Measurements from ENCODE around the gene RSPH6A.

The RSPH6A gene

DNA sequence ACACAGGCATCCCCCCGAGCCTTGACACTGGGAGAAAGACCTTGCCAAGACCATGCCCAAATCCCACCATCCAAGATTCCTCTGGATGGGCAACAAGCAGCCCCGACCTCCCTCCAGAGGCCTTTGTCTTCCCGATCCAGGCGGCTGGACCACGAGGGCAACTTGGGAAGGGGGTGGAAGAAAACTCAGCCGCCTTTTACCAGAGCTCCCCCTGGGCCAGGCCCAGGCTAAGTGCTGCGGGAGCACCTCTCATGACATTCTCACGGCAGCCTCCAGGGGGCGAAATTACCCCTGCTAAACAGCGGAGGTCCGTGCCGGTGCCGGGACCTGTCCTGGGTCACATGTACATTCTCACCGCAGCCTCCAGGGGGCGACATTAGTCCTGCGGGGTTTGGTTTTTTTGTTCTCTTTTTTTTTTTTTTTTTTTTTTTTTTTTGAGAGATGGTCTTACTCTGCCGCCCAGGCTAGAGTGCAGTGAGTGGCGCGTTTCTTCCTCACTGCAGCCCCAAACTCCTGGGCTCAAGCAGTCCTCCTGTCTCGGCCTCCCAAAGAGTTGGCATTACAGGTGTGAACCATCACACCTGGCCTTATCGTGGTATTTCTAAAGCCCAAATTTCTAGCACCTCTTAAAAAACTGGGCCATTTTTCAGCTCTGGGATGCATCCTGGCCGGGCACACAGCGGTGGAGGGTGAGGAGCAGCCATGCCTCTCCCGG is 2.1 kb upstream of the RSPH6A start:
- Histone ChIP-seq H3K4me3 (ENCODE audit: low read depth in 1 of 2, low read length in 2 of 2) (no peak overlapping the region), H3K36me3 (ENCODE audit: control insufficient read depth in 1 of 2, insufficient read depth in 2 of 2, low read length in 2 of 2) (peaks cover 9 to 27% of the 10 kb centered on the region in 2 donors), H3K9ac (ENCODE audit: low read depth in 1 of 2, low read length in 2 of 2) (no peak overlapping the region), H3K4me1 (ENCODE audit: control insufficient read depth in 1 of 2, insufficient read depth in 2 of 2, low read length in 2 of 2) (no peaks in the 10 kb centered on the region), H3K27me3 (ENCODE audit: control insufficient read depth in 1 of 2, insufficient read depth in 2 of 2, low read length in 2 of 2) (no peaks in the 10 kb centered on the region), H3K27ac (ENCODE audit: low read depth, low read length) (no peak overlapping the region), H3K9me3 (ENCODE audit: control insufficient read depth in 1 of 2, low read length in 2 of 2) (no peaks in the 10 kb centered on the region)

- no peak overlapping the region for H3K9ac ChIP-seq (ENCODE audit: low read depth in 1 of 2, low read length in 2 of 2)
- no peak overlapping the region for H3K27ac ChIP-seq (ENCODE audit: low read depth, low read length)
- H3K4me3 ChIP-seq (ENCODE audit: low read depth in 1 of 2, low read length in 2 of 2), result no peak overlapping the region
Measured at GRCh38 chr19:45816236-45817009, 1.3 kb upstream of the RSPH6A start.

DNA sequence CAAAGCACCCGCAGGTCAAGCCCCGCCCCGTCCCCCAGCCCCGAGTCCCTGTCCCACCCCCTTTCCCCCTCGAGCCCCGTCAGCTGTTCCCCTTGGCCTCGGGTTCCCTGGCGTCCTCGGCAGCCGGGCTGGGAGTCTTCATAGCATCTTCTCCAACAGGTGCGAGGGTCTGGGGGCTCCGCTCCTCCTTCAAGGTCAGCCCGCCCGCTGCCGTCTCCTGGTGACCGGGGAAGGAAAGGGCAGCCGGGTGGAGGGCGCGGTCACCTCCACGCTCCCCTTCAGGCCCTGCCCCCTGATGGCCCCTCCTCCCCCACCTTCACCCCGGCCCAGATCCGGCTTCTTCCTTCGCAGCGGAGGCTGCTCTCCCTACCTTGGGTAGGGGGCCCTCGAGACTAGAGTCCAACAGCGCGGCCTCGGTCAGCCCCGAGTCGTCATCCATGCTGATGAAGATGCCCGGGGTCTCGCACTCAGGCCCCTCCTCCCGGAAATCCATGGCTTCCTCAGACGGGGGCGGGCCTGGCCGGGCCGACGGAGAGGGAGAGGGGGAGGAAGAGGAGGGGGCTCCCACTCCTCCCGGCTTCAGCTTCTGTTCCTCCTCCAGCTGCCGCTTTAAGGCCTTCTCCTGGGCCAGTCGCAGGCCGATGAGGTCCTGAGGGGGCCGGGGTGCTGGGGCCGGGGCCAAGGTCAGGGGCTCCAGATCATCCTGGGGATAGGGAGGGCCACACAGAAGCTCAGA is 541 bp upstream of the RSPH6A start:
- Histone ChIP-seq H3K9ac (ENCODE audit: low read depth in 1 of 2, low read length in 2 of 2) (no peak overlapping the region), H3K27me3 (ENCODE audit: control insufficient read depth in 1 of 2, insufficient read depth in 2 of 2, low read length in 2 of 2) (no peaks in the 10 kb centered on the region), H3K36me3 (ENCODE audit: control insufficient read depth in 1 of 2, insufficient read depth in 2 of 2, low read length in 2 of 2) (peaks cover 9 to 15% of the 10 kb centered on the region in 2 donors), H3K4me3 (ENCODE audit: low read depth in 1 of 2, low read length in 2 of 2) (no peak overlapping the region), H3K27ac (ENCODE audit: low read depth, low read length) (no peak overlapping the region), H3K4me1 (ENCODE audit: control insufficient read depth in 1 of 2, insufficient read depth in 2 of 2, low read length in 2 of 2) (no peaks in the 10 kb centered on the region), H3K9me3 (ENCODE audit: control insufficient read depth in 1 of 2, low read length in 2 of 2) (no peaks in the 10 kb centered on the region)

More at GRCh38 chr19:45816236-45817009, 1.3 kb upstream of the RSPH6A start:
- Histone ChIP-seq H3K4me1 (ENCODE audit: control insufficient read depth in 1 of 2, insufficient read depth in 2 of 2, low read length in 2 of 2) (no peaks in the 10 kb centered on the region), H3K9me3 (ENCODE audit: control insufficient read depth in 1 of 2, low read length in 2 of 2) (no peaks in the 10 kb centered on the region), H3K27me3 (ENCODE audit: control insufficient read depth in 1 of 2, insufficient read depth in 2 of 2, low read length in 2 of 2) (no peaks in the 10 kb centered on the region), H3K36me3 (ENCODE audit: control insufficient read depth in 1 of 2, insufficient read depth in 2 of 2, low read length in 2 of 2) (peaks cover 9 to 22% of the 10 kb centered on the region in 2 donors)

- no peak overlapping the region for H3K9ac ChIP-seq (ENCODE audit: low read depth in 1 of 2, low read length in 2 of 2)
Measured at GRCh38 chr19:45814166-45814780, 835 bp downstream of the RSPH6A start.

DNA sequence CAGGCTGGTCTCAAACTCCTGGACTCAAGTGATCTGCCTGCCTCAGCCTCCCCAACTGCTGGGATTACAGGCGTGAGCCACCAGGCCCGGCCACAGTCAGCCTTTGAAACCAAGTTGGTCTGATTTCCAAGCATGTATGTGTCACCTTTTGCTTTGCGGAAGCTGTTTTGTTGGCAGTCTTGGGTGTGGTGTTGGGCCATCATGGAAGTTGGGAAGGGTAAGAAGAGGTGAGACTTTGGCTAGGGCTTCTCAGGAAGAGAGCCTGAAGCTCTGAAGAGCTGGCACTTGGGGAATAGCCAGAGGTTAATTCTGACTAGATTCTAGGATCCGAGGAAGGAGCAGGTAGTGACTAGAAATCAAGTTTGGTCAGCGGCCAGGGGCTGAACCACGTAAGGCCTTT is 2.8 kb downstream of the RSPH6A start:
- H3K4me1 ChIP-seq (ENCODE audit: control insufficient read depth in 1 of 2, insufficient read depth in 2 of 2, low read length in 2 of 2), result peaks cover 3 to 4% of the 10 kb centered on the region in 2 donors
- H3K27ac ChIP-seq (ENCODE audit: low read depth, low read length), result no peak overlapping the region
- H3K9ac ChIP-seq (ENCODE audit: low read depth in 1 of 2, low read length in 2 of 2), result no peak overlapping the region
- no peaks in the 10 kb centered on the region for H3K9me3 ChIP-seq (ENCODE audit: control insufficient read depth in 1 of 2, low read length in 2 of 2)
- H3K4me3 ChIP-seq (ENCODE audit: low read depth in 1 of 2, low read length in 2 of 2), result no peak overlapping the region
- no peaks in the 10 kb centered on the region for H3K27me3 ChIP-seq (ENCODE audit: control insufficient read depth in 1 of 2, insufficient read depth in 2 of 2, low read length in 2 of 2)
- no peaks in the 10 kb centered on the region for H3K36me3 ChIP-seq (ENCODE audit: control insufficient read depth in 1 of 2, insufficient read depth in 2 of 2, low read length in 2 of 2)

More at GRCh38 chr19:45814166-45814780, 835 bp downstream of the RSPH6A start:
- Histone ChIP-seq H3K27ac (ENCODE audit: low read depth, low read length) (no peak overlapping the region), H3K36me3 (ENCODE audit: control insufficient read depth in 1 of 2, insufficient read depth in 2 of 2, low read length in 2 of 2) (peaks cover 0 to 1% of the 10 kb centered on the region in 2 donors), H3K27me3 (ENCODE audit: control insufficient read depth in 1 of 2, insufficient read depth in 2 of 2, low read length in 2 of 2) (no peaks in the 10 kb centered on the region), H3K9me3 (ENCODE audit: control insufficient read depth in 1 of 2, low read length in 2 of 2) (no peaks in the 10 kb centered on the region), H3K4me1 (ENCODE audit: control insufficient read depth in 1 of 2, insufficient read depth in 2 of 2, low read length in 2 of 2) (peaks cover 3 to 4% of the 10 kb centered on the region in 2 donors), H3K4me3 (ENCODE audit: low read depth in 1 of 2, low read length in 2 of 2) (no peak overlapping the region)

GRCh38 chr19:45809643-45810159 is 5.4 kb downstream of the RSPH6A start:
- Histone ChIP-seq H3K27ac (ENCODE audit: low read depth, low read length) (no peak overlapping the region), H3K4me1 (ENCODE audit: control insufficient read depth in 1 of 2, insufficient read depth in 2 of 2, low read length in 2 of 2) (peaks cover 3 to 4% of the 10 kb centered on the region in 2 donors), H3K9me3 (ENCODE audit: control insufficient read depth in 1 of 2, low read length in 2 of 2) (no peaks in the 10 kb centered on the region), H3K36me3 (ENCODE audit: control insufficient read depth in 1 of 2, insufficient read depth in 2 of 2, low read length in 2 of 2) (no peaks in the 10 kb centered on the region), H3K27me3 (ENCODE audit: control insufficient read depth in 1 of 2, insufficient read depth in 2 of 2, low read length in 2 of 2) (no peaks in the 10 kb centered on the region), H3K4me3 (ENCODE audit: low read depth in 1 of 2, low read length in 2 of 2) (no peak overlapping the region), H3K9ac (ENCODE audit: low read depth in 1 of 2, low read length in 2 of 2) (no peak overlapping the region)

- H3K9ac ChIP-seq (ENCODE audit: low read depth in 1 of 2, low read length in 2 of 2), result no peak overlapping the region
- H3K27ac ChIP-seq (ENCODE audit: low read depth, low read length), result no peak overlapping the region
- H3K27me3 ChIP-seq (ENCODE audit: control insufficient read depth in 1 of 2, insufficient read depth in 2 of 2, low read length in 2 of 2), result peaks cover 0 to 5% of the 10 kb centered on the region in 2 donors
- H3K36me3 ChIP-seq (ENCODE audit: control insufficient read depth in 1 of 2, insufficient read depth in 2 of 2, low read length in 2 of 2), result no peaks in the 10 kb centered on the region
- H3K4me1 ChIP-seq (ENCODE audit: control insufficient read depth in 1 of 2, insufficient read depth in 2 of 2, low read length in 2 of 2), result peaks cover 3 to 4% of the 10 kb centered on the region in 2 donors
- no peaks in the 10 kb centered on the region for H3K9me3 ChIP-seq (ENCODE audit: control insufficient read depth in 1 of 2, low read length in 2 of 2)
- H3K4me3 ChIP-seq (ENCODE audit: low read depth in 1 of 2, low read length in 2 of 2), result no peak overlapping the region
Measured at GRCh38 chr19:45805719-45806118, 9.4 kb downstream of the RSPH6A start.

DNA sequence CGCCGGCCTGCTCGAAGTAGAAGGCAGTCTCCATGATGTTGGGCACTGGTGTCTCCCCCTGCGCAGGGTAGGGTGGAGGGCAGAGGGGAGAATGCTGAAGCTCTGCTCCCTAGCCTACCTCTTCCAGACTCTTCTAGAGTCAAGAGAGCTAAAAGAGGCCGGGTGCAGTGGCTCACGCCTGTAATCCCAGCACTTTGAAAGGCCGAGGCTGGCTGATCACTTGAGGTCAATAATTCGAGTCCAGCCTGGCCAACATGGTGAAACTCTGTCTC is 10.2 kb downstream of the RSPH6A start:
- no peaks in the 10 kb centered on the region for H3K36me3 ChIP-seq (ENCODE audit: control insufficient read depth in 1 of 2, insufficient read depth in 2 of 2, low read length in 2 of 2)
- H3K27ac ChIP-seq (ENCODE audit: low read depth, low read length), result no peak overlapping the region
- H3K4me1 ChIP-seq (ENCODE audit: control insufficient read depth in 1 of 2, insufficient read depth in 2 of 2, low read length in 2 of 2), result peaks cover 3 to 4% of the 10 kb centered on the region in 2 donors
- peaks cover 0 to 5% of the 10 kb centered on the region in 2 donors for H3K27me3 ChIP-seq (ENCODE audit: control insufficient read depth in 1 of 2, insufficient read depth in 2 of 2, low read length in 2 of 2)
- H3K4me3 ChIP-seq (ENCODE audit: low read depth in 1 of 2, low read length in 2 of 2), result no peak overlapping the region
- no peaks in the 10 kb centered on the region for H3K9me3 ChIP-seq (ENCODE audit: control insufficient read depth in 1 of 2, low read length in 2 of 2)
- no peak overlapping the region for H3K9ac ChIP-seq (ENCODE audit: low read depth in 1 of 2, low read length in 2 of 2)

- Histone ChIP-seq H3K27me3 (ENCODE audit: control insufficient read depth in 1 of 2, insufficient read depth in 2 of 2, low read length in 2 of 2) (peaks cover 0 to 5% of the 10 kb centered on the region in 2 donors), H3K4me3 (ENCODE audit: low read depth in 1 of 2, low read length in 2 of 2) (no peak overlapping the region), H3K36me3 (ENCODE audit: control insufficient read depth in 1 of 2, insufficient read depth in 2 of 2, low read length in 2 of 2) (no peaks in the 10 kb centered on the region), H3K9me3 (ENCODE audit: control insufficient read depth in 1 of 2, low read length in 2 of 2) (no peaks in the 10 kb centered on the region), H3K9ac (ENCODE audit: low read depth in 1 of 2, low read length in 2 of 2) (no peak overlapping the region), H3K27ac (ENCODE audit: low read depth, low read length) (no peak overlapping the region), H3K4me1 (ENCODE audit: control insufficient read depth in 1 of 2, insufficient read depth in 2 of 2, low read length in 2 of 2) (no peaks in the 10 kb centered on the region)
Measured at GRCh38 chr19:45804140-45804958, 10.8 kb downstream of the RSPH6A start.
